B cell (primary cell): Measurements from ENCODE around the gene AMDHD2. TPM values are rescaled to one million over a fixed set of nuclear protein-coding genes. Genes with fewer than 3 reads are reported as not detected.

ENCODE experiments used
- ATAC-seq: fragments of 200-7000 bp; cut with Tn5 transposase; one replicate; pipeline ENCODE4 v1.10.0; 2021; ENCODE audit warnings: low read depth, mild to moderate bottlenecking, moderate number of reproducible peaks, moderate library complexity
- CTCF ChIA-PET: fragments of 350-600 bp; sonication (Branson Sonifier 250); formaldehyde crosslinking; loops from one replicate; lab custom pipeline; 2021; ENCODE audit warnings: antibody characterized with exemption, inconsistent platforms; lab: Charles Lee
- POLR2A ChIA-PET: fragments of 350-600 bp; sonication (Branson Sonifier 250); formaldehyde crosslinking; loops from one replicate; lab custom pipeline; 2021; ENCODE audit warnings: antibody characterized with exemption; lab: Charles Lee
- DNase-seq: peaks from one replicate; pipeline ENCODE4 v3.0.0; 2013
- H2AFZ ChIP-seq: 2 replicates; pipeline ENCODE4 v1.6.1; 2012; ENCODE audit warnings: mild to moderate bottlenecking, low read depth, low read length; ENCODE audit not compliant: insufficient read depth, poor library complexity, severe bottlenecking
- H3K27ac ChIP-seq, 2 donors: 1 replicate in 1 of 2; 2 replicates in 1 of 2; pipeline ENCODE4 v1.5.1; 2012 to 2013; ENCODE audit warnings: low read length in 2 of 2, mild to moderate bottlenecking in 2 of 2, moderate library complexity in 1 of 2
- H3K27me3 ChIP-seq, 4 experiments: fragments of 200-600 bp in 1 of 4; sonication (generic) in 1 of 4; replicated peaks in 1 of 4; 1 replicate in 2 of 4; 2 replicates in 2 of 4; pipeline versions ENCODE4 v1.6.1 to v1.7.0; 2013 to 2016; ENCODE audit warnings: low read length in 3 of 4, mild to moderate bottlenecking in 2 of 4, mixed read lengths in 1 of 4, moderate library complexity in 1 of 4; ENCODE audit not compliant: insufficient read depth in 4 of 4, control insufficient read depth in 3 of 4; ENCODE audit errors: control extremely low read depth in 1 of 4
- H3K36me3 ChIP-seq, 2 experiments: replicated peaks in 1 of 2; 1 replicate in 1 of 2; 2 replicates in 1 of 2; pipeline versions ENCODE4 v1.6.1 to v1.7.1; 2013; ENCODE audit warnings: low read length in 1 of 2; ENCODE audit not compliant: insufficient read depth in 2 of 2, control insufficient read depth in 1 of 2; ENCODE audit errors: control extremely low read depth in 1 of 2, extremely low read depth in 1 of 2
- H3K4me1 ChIP-seq, 2 donors: fragments of 200-600 bp in 1 of 2; sonication (generic) in 1 of 2; 1 replicate in 1 of 2; 2 replicates in 1 of 2; pipeline versions ENCODE4 v1.5.1 to v1.6.1; 2013 to 2017; ENCODE audit warnings: low read length in 2 of 2; ENCODE audit not compliant: control insufficient read depth in 2 of 2, insufficient read depth in 2 of 2
- H3K4me2 ChIP-seq: replicated peaks from 2 replicates; pipeline ENCODE3; 2012; ENCODE audit warnings: mild to moderate bottlenecking, low read depth, low read length; ENCODE audit not compliant: poor library complexity, severe bottlenecking
- H3K4me3 ChIP-seq, 5 experiments: fragments of 200-600 bp in 1 of 5; sonication (generic) in 1 of 5; 1 replicate in 3 of 5; 2 replicates in 2 of 5; pipeline versions ENCODE4 v1.5.1 to v1.7.0; 2011 to 2016; ENCODE audit warnings: low read length in 4 of 5, mild to moderate bottlenecking in 4 of 5, low read depth in 2 of 5, control low read depth in 1 of 5, moderate library complexity in 1 of 5; ENCODE audit not compliant: insufficient read depth in 1 of 5; ENCODE audit errors: control extremely low read depth in 1 of 5, extremely low read depth in 1 of 5
- H3K79me2 ChIP-seq: fragments of 200-600 bp; sonication (generic); one replicate; pipeline ENCODE4 v1.6.0; 2016; ENCODE audit warnings: low read length; ENCODE audit not compliant: control insufficient read depth, insufficient read depth
- H3K9ac ChIP-seq: fragments of 200-600 bp; sonication (generic); 2 replicates; pipeline ENCODE4 v1.6.1; 2017; ENCODE audit warnings: mild to moderate bottlenecking, low read length, moderate library complexity
- H3K9me3 ChIP-seq, 3 donors: one replicate each; pipeline versions ENCODE4 v1.6.1 to v1.7.1; 2013; ENCODE audit warnings: low read length in 2 of 3; ENCODE audit not compliant: control insufficient read depth in 2 of 3, insufficient read depth in 1 of 3; ENCODE audit errors: control extremely low read depth in 1 of 3
- H4K20me1 ChIP-seq: 2 replicates; pipeline ENCODE4 v1.6.0; 2012; ENCODE audit warnings: mild to moderate bottlenecking, low read length; ENCODE audit not compliant: insufficient read depth, control insufficient read depth, poor library complexity, severe bottlenecking
- H3K27ac Mint-ChIP-seq: one replicate; pipeline ENCODE4 v1.8.0; 2021; ENCODE audit warnings: mixed read lengths
- H3K27me3 Mint-ChIP-seq: one replicate; pipeline ENCODE4 v1.8.0; 2021; ENCODE audit warnings: mixed read lengths
- H3K4me1 Mint-ChIP-seq: one replicate; pipeline ENCODE4 v1.8.0; 2021; ENCODE audit warnings: mixed read lengths
- H3K4me3 Mint-ChIP-seq: one replicate; pipeline ENCODE4 v1.8.0; 2021; ENCODE audit warnings: mixed read lengths
- H3K9me3 Mint-ChIP-seq: one replicate; pipeline ENCODE4 v1.8.0; 2022; ENCODE audit warnings: mixed read lengths; ENCODE audit not compliant: insufficient read depth
- CTCF ChIP-seq: fragments of 200-600 bp; IDR thresholded peaks from one replicate; pipeline ENCODE4 v1.8.0; 2022; ENCODE audit warnings: antibody characterized with exemption, mild to moderate bottlenecking
- EZH2 ChIP-seq: IDR thresholded peaks from 2 replicates; pipeline ENCODE4 v1.6.1; 2012; ENCODE audit warnings: borderline replicate concordance, low read depth, mild to moderate bottlenecking, moderate library complexity, low read length; ENCODE audit not compliant: insufficient read depth, poor library complexity, severe bottlenecking
- WGBS: methylation state at CpG from one replicate; pipeline ENCODE4 v1.1.5; 2013; ENCODE audit warnings: missing lambda C conversion rate; ENCODE audit not compliant: insufficient coverage; 5-methylcytosine and 5-hydroxymethylcytosine counted together
- intact Hi-C: fragments of 100-400 bp; cut with micrococcal nuclease; formaldehyde crosslinking; loops from one replicate; pipeline ENCODE4 v1.10.0; 2022
- polyA plus RNA-seq: library from polyadenylated mRNA; depleted of rRNA; stranded (reverse); fragments of >200 nt; gene quantifications from 2 replicates; pipeline ENCODE4 v1.2.3, GENCODE V29; 2012
- total RNA-seq, 2 donors: library from RNA; stranded (reverse); fragments of 120-200 nt in 1 of 2; gene quantifications; 1 replicate in 1 of 2; 2 replicates in 1 of 2; pipeline versions ENCODE4 v1.2.3 to v1.2.4, GENCODE V29; 2013 to 2022

The AMDHD2 gene
- total and polyA plus RNA-seq, 2 donors (not counting 1 experiment from before 2014, with no cell fraction given): 133 to 209 TPM

- TF ChIP-seq CTCF (no peak), EZH2 (no peak)
- Mint-ChIP-seq H3K4me1 (peaks cover 28% of the 10 kb centered on the region), H3K4me3 (peak within 1 kb of the TSS; percentile 79), H3K27me3 (peaks cover 13% of the 10 kb centered on the region), H3K27ac (peak within 1 kb of the TSS; percentile 53), H3K9me3 (no peaks in the 10 kb centered on the region)
- WGBS: under 1% methylated on average over 62 of the region's 77 CpGs
- H3K4me2 ChIP-seq: peak within 1 kb of the TSS; percentile 100
- intact Hi-C loops: loop anchor here (1.0 kb wide), 3 partner anchors 12 to 46 kb away; partner anchors contain the start of genes CCNF and TEDC2
- peak within 1 kb of the TSS; percentile 73 for H3K9ac ChIP-seq
- H3K79me2 ChIP-seq: peaks cover 44% of the 10 kb centered on the region
- peak within 1 kb of the TSS in 1 of 2 donors; percentile 62 for H3K27ac ChIP-seq
- H3K36me3 ChIP-seq: no peaks in the 10 kb centered on the region
- POLR2A ChIA-PET: interaction anchor here (0.6 to 1.0 kb wide), 4 partner anchors 12 to 304 kb away, joined by 3 to 6 read pairs (median 4); partner anchors contain the start of genes AMDHD2 and TEDC2
- CTCF ChIA-PET: interaction anchor here (0.7 to 3.2 kb wide), 4 partner anchors 12 to 595 kb away, joined by 4 to 13 read pairs (median 8); partner anchors contain the start of gene CCNF
- ATAC-seq: peak; percentile 76
- peaks cover 0 to 30% (median 22%) of the 10 kb centered on the region in 4 experiments for H3K27me3 ChIP-seq
- peak; percentile 88 for DNase-seq
- peak within 1 kb of the TSS; percentile 26 to 77 (median 68) for H3K4me3 ChIP-seq
- no peaks in the 10 kb centered on the region for H3K9me3 ChIP-seq
- H4K20me1 ChIP-seq: peaks cover 42% of the 10 kb centered on the region
- peak within 1 kb of the TSS; percentile 89 for H2AFZ ChIP-seq
- H3K4me1 ChIP-seq: peaks cover 42 to 44% of the 10 kb centered on the region in 2 donors
Observed at GRCh38 chr16:2474877-2475412, 45.2 kb upstream of the AMDHD2 start, which contains the start of gene TBC1D24. TBC1D24 (plus strand) TSS chr16:2475127; CDS start chr16:2496149, 21,022 bp downstream.
